ENCODE measurements around the gene SHISA7.
"Not testable (repeated sequence)": the region's sequence is repeated elsewhere in the genome, so short reads cannot be mapped to it uniquely, and the experiment has no call there.

The SHISA7 gene

GRCh38 chr19:55409179-55409578 is 33.9 kb downstream of the SHISA7 start:
- DNase-seq = not testable (repeated sequence)

DNA sequence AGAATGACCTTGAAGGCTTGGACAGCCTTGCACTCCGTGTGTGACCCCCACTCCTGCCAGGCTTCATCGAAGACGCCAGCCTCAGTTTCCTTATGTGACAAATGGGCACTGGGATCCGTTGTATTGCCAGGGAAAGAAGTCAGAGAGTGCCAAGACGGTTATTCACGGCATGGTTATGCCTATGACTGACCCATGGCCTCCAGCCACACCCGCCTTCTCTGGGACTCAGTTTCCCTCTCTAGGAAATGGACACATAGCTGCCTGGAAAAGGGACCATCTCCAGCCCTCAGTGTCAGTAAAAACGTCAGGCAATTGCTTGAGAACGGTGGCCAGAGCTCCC is 34.6 kb downstream of the SHISA7 start:
- no peak for DNase-seq

GRCh38 chr19:55407800-55408532 is 35.1 kb downstream of the SHISA7 start:
- DNase-seq = peak; percentile 100

- DNase-seq = not testable (repeated sequence)
Observed at GRCh38 chr19:55407550-55407799, 35.6 kb downstream of the SHISA7 start, which contains the start of gene UBE2S. Gene UBE2S, minus strand, starts transcription at chr19:55407788. Its CDS starts 199 bp downstream, at chr19:55407589.

DNA sequence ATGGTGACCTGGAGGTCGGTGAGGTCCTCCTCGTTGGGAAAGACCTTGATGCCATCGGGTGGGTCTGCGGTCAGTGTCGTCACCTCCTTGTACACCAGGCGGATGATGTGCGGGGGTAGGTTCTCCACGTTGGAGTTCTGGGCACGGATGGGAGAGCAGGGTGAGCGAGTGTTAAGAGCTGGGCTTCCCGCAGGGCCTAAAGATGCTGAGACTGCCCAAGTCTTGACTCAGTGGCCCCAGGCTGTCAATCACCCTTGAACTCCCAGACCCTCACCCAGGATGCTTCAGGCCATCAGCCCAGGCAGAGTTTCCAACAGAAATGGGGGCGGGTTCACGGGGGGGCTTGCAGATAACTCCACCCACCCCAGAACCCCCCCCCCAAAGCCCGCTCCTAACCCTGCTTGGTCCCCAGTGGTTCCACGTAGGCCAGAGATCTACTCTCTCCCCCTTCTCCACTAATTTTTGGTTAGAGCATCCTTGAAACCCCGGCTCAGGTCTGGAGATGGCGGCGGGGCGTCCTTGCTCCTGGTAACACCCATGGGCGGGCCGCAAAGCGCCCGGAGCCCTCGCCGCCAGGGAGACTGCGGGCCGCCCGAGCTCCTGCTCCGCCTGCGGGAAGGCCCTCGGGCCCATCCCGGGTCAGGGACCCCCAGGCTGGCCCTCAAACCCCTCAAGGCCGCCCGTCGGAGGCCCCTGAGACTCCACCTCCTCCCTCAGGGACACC is 36.1 kb downstream of the SHISA7 start:
- peak; percentile 41 for DNase-seq

DNA sequence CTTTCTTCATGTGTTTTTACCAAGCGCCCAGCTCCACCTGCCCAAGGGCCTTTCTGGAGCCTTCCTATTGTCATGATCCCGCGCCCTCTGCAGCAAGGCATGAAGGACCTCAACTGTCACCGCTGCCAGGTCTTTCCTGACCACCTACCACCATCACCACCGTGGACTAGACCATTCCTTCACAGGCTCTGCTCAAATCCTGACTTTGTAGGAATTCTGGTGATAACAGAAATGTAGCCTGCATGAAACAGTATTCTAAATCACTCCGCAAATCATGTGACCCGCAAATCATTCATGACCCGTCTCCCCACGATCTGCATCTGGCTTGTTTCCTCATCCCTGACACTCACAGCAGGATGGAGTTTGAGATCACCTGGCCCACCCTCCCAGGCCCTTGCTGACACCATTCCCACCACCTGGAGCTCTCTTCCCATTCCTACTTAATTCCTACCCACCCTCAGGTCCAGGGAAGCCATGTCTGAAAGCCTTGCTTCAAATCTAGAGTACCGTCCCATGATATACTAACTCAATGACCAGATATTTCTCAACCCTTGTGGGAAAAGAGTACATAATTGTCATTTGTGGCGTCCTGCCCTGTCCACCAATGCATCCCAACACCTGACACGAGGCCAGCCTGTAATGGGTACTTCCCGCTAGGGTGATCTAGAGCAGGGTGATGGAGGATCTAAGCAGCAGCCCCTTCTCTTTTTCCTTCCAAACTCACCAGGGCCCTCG is 36.8 kb downstream of the SHISA7 start:
- DNase-seq = no peak

DNA sequence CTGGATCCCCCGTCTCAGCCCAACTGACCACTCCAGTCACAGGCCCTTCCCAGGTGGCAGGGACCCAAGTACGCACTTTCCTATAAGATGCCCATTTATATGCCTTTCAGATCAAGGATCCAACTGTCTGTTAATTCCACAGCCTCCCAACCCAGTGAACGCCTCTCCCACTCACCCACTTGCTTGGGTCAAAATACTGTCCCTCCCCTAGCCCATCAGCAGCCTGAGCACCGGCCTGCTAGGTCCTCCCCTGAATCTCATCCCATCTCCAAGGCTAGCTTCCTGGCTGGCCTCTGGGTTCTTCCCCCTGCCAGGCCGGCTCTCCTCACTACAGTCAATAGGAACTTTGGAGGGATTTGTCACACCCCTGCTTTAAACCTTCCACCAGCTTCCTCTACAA is 37.5 kb downstream of the SHISA7 start:
- DNase-seq = no peak

- no peak for DNase-seq
Observed at GRCh38 chr19:55402509-55402908, 40.6 kb downstream of the SHISA7 start.

- not testable (repeated sequence) for DNase-seq
Observed at GRCh38 chr19:55401390-55401789, 41.7 kb downstream of the SHISA7 start.

DNA sequence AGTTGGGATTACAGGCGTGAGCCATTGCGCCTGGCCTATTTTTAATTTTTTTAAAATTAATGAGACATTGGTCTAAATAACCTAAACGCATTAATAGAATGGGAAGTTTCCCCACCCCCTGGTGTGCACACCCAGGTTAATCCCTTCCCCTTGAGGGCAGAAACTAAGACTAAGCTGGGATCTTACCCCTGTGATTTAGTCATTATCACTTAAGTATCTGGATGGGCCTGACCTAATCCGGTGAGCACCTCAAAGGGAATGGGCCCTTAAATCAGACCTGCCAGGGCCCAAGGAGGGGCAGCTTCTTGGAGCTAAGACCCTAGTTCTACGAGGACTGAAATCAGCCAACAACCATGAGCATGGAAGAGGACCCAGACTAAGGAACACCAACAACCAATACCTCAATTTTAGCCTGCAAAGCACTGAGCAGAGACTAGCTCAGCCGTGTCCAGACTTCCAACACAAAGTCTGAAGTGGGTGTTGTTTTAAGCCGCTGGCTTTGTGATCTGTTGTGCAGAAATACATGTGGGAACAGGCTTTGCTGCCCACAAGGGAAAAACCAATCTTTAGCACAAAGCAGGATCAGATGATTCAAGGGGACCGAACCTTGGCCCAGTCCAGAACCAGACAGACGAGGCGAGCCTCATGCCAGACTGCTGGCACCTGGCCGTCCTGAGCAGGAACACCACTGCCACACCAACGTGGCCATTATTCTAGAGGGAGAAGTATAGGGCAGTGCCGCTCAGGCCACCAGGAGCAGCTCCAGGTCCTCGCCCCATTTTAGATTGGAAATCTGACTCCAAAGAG is 42.6 kb downstream of the SHISA7 start:
- DNase-seq = peak; percentile 89

- DNase-seq = no peak
Observed at GRCh38 chr19:55398200-55398925, 44.7 kb downstream of the SHISA7 start.

GRCh38 chr19:55392820-55393761 is 50.0 kb downstream of the SHISA7 start:
- DNase-seq = peak; percentile 52

GRCh38 chr19:55391702-55392615 is 51.1 kb downstream of the SHISA7 start:
- no peak for DNase-seq

- DNase-seq = no peak
Observed at GRCh38 chr19:55391191-55391670, 51.9 kb downstream of the SHISA7 start.

- DNase-seq = peak; percentile 45
Observed at GRCh38 chr19:55390461-55390880, 52.6 kb downstream of the SHISA7 start.

GRCh38 chr19:55389386-55390317 is 53.4 kb downstream of the SHISA7 start:
- no peak for DNase-seq

DNA sequence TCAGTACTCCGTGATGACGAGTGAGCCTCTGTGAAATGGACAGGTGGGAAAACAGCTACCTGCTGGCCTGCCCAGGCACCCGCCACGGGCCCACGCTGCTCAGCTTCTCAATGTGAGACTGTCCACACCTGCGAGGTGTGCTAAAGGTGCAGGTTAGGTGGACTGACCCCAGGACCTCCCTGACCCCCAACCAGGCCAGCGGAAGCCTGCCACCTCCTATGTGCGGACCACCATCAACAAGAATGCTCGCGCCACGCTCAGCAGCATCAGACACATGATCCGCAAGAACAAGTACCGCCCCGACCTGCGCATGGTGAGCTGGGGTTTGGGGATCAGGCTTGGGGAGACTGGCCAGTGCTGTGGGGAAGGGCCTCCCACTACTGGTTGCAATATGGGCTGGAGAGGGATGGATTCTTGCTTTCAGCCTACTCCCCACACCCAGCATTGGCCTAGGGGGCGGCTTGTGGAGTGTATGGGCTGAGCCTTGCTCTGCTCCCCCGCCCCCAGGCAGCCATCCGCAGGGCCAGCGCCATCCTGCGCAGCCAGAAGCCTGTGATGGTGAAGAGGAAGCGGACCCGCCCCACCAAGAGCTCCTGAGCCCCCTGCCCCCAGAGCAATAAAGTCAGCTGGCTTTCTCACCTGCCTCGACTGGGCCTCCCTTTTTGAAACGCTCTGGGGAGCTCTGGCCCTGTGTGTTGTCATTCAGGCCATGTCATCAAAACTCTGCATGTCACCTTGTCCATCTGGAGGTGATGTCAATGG is 55.2 kb downstream of the SHISA7 start:
- DNase-seq = no peak

DNA sequence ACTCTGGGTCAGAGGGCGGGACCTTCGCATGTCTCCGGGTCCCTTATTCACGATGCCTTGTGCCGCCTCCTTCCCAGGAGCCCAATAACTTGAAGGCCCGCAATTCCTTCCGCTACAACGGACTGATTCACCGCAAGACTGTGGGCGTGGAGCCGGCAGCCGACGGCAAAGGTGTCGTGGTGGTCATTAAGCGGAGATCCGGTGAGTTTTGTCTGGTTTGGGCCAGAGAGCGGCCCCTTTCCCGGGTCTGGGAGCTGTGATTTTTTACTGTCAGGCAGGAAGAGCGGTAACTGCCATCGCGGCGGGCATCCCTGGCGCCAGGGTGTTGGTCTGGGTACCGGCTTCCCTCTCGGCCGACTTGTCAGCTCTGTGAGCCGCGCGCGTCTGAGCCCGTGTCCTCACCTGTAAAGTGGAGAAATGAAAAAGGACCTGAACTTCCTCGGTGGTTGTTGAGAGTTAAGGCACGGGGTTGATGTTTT is 56.6 kb downstream of the SHISA7 start:
- DNase-seq = no peak
